Astrocyte of the cerebellum (primary cell): ENCODE data around the gene NAA38.

ENCODE experiments used
- DNase-seq: peaks from one replicate; pipeline ENCODE4 v3.0.0-alpha.2; 2011; ENCODE audit warnings: low read depth
- H3K4me3 ChIP-seq: 2 replicates; pipeline ENCODE4 v1.5.1; 2011; ENCODE audit warnings: mild to moderate bottlenecking, low read depth, low read length, moderate library complexity
- in situ Hi-C: cut with HindIII; loops from 2 replicates; pipeline ENCODE4 v1.10.0; 2017; ENCODE audit warnings: low sequenced_read_pairs
- TF ChIP-seq, protein P1 (sequence below): IDR thresholded peaks from 2 replicates; pipeline ENCODE4 v1.5.1; 2012; ENCODE audit warnings: low read length, low read depth, moderate library complexity, mild to moderate bottlenecking; ENCODE audit errors: missing control alignments

The NAA38 gene

GRCh38 chr17:7836596-7837407, 20.6 kb downstream of the NAA38 start:
- TF ChIP-seq, protein P1, sequence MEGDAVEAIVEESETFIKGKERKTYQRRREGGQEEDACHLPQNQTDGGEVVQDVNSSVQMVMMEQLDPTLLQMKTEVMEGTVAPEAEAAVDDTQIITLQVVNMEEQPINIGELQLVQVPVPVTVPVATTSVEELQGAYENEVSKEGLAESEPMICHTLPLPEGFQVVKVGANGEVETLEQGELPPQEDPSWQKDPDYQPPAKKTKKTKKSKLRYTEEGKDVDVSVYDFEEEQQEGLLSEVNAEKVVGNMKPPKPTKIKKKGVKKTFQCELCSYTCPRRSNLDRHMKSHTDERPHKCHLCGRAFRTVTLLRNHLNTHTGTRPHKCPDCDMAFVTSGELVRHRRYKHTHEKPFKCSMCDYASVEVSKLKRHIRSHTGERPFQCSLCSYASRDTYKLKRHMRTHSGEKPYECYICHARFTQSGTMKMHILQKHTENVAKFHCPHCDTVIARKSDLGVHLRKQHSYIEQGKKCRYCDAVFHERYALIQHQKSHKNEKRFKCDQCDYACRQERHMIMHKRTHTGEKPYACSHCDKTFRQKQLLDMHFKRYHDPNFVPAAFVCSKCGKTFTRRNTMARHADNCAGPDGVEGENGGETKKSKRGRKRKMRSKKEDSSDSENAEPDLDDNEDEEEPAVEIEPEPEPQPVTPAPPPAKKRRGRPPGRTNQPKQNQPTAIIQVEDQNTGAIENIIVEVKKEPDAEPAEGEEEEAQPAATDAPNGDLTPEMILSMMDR, result no peak
- peak; percentile 72 for DNase-seq
- in situ Hi-C loops, result no loop called here
- H3K4me3 ChIP-seq, result peak overlapping the region; percentile 74

DNA sequence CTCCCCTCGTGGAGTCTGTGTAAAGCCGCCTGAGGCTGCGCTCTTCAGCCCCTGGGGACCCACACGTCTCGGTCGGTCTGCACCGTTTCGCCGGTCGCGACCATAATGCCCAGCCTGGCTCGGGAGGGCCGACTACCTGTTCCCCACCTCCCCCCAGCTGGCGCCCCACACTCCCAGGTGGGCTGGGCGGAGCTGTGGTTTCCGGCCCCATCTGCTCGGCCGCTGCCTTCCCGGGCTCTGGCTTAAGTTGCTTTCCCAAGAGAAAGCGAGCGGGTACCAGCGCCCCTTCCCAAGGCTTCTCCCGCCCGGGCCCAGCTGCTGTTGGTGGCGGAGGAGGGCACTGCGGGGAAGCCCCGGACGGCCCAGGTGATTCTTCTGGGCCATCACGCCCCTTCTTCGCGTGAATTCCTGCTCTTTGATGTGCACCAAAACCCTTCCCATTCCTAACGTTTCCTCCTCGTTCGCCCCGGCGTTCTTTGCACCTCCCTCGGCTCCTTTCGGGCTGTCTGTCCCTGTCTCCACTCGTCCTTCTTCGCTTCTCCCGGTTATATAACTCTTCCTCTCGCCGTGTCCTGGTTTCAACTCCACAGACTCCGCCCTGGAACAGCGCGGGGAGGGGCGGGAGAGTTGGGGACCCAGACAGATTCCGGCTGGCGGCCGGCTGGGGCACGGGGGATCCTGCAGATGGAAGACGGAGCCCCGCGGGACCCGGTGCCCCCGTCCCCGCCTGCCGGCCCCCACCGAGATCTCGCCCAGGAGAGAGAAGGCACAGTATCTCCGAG, 21.4 kb downstream of the NAA38 start:
- in situ Hi-C loops, result no loop called here
- TF ChIP-seq, protein P1, result no peak
- H3K4me3 ChIP-seq, result peak overlapping the region; percentile 74
- DNase-seq, result no peak

DNA sequence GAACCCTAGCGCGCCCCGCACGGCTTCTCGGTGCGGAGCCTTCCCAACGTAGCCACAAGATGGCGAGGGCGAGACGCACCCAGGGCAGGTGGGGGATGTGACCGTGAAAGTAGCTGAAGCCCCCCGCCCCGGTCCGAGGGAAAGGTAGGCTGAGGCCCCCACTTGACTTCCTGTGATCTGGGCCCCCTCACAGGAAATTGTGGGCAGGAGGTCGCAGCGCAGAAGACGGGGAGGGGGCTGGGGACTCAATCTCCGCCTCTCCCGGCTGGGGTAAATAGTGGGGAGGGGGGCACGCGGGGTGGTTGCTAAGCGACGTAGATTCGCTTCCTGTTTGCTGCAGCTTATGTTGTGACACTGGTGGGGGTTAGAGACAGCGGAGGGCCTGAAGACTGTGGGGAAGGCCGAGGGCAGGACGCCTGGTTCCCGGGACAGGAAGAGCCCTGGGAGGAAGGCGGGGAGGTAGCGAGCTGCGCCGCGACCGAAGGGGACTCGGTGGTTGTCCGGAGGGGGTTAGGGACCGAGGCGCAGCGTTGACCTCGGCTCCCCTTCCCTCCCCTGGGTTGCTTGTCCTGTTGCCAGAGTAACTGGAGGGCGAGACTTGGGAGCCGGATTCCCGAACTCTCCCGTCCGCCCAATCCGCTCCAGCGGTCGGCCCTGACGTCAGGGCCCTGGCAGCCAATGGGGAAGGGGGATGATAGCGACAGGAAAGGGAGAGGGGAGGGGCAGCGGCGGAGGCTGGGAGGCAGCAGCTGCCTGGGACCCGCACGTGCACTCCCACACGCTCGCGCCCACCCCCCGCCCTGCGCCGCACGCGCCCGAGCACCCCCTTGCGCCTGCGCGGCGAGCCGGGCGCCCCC, 22.2 kb downstream of the NAA38 start:
- H3K4me3 ChIP-seq, result peak overlapping the region; percentile 74
- in situ Hi-C loops, result no loop called here
- peak; percentile 94 for DNase-seq
- TF ChIP-seq, protein P1, result peak; percentile 89

GRCh38 chr17:7834542-7834956, 22.8 kb downstream of the NAA38 start:
- peak overlapping the region; percentile 74 for H3K4me3 ChIP-seq
- in situ Hi-C loops, result no loop called here
- TF ChIP-seq, protein P1, result no peak
- DNase-seq, result no peak

GRCh38 chr17:7833795-7834541, 23.4 kb downstream of the NAA38 start, which contains the start of gene KDM6B:
Gene KDM6B, plus strand, starts transcription at chr17:7834217. Its CDS starts 11,338 bp downstream, at chr17:7845555.
- in situ Hi-C loops, result no loop called here
- TF ChIP-seq, protein P1, result no peak
- H3K4me3 ChIP-seq, result peak within 1 kb of the TSS; percentile 74
- DNase-seq, result peak; percentile 65
